GM12878 (cell line): ENCODE results near the gene STK39.

Experiments
- ZNF217 ChIP-seq: fragments of 450-650 bp; IDR thresholded peaks from 2 replicates; pipeline ENCODE4 v1.6.1; 2017; ENCODE audit warnings: antibody characterized with exemption, mild to moderate bottlenecking
- TF ChIP-seq, protein P1 (sequence below), 3 experiments: IDR thresholded peaks in 2 of 3; conservative IDR thresholded peaks in 1 of 3; 2 replicates each; pipeline ENCODE4 v1.5.1; 2011; ENCODE audit warnings: low read depth in 3 of 3, low read length in 3 of 3, mild to moderate bottlenecking in 3 of 3, control low read depth in 2 of 3, moderate library complexity in 2 of 3, inconsistent platforms in 1 of 3, mixed read lengths in 1 of 3; ENCODE audit not compliant: control insufficient read depth in 2 of 3, insufficient read depth in 1 of 3; ENCODE audit errors: extremely low read depth in 1 of 3

DNA sequence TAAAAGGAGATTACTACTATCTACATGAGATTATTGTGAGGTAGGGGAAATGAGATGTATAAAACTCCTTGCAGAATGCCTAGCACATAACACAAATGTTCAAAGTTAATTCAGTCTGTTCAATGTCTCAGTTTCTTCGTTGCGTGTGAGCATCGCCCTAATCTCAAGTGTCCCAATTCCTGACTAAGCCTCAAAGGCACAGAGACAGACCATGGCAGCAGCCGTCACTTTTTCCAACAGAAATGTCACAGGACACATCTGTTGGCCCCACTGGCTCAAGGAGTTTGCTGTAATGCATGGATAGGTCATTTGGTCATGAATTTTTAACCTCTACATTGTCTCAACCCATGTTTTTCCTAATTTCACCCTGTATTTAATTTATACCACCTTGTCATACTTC is 75.3 kb downstream of the STK39 start:
- no peak for TF ChIP-seq ZNF217
- TF ChIP-seq, protein P1, sequence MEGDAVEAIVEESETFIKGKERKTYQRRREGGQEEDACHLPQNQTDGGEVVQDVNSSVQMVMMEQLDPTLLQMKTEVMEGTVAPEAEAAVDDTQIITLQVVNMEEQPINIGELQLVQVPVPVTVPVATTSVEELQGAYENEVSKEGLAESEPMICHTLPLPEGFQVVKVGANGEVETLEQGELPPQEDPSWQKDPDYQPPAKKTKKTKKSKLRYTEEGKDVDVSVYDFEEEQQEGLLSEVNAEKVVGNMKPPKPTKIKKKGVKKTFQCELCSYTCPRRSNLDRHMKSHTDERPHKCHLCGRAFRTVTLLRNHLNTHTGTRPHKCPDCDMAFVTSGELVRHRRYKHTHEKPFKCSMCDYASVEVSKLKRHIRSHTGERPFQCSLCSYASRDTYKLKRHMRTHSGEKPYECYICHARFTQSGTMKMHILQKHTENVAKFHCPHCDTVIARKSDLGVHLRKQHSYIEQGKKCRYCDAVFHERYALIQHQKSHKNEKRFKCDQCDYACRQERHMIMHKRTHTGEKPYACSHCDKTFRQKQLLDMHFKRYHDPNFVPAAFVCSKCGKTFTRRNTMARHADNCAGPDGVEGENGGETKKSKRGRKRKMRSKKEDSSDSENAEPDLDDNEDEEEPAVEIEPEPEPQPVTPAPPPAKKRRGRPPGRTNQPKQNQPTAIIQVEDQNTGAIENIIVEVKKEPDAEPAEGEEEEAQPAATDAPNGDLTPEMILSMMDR (IDR thresholded peaks at IDR 0.05 in 2 of 3, conservative IDR thresholded peaks at IDR 0.05 in 1 of 3; ENCODE audit: control insufficient read depth in 2 of 3, extremely low read depth in 1 of 3, insufficient read depth in 1 of 3, low read depth in 3 of 3, low read length in 3 of 3) = no peak
